Testis (tissue), 2 donors: ENCODE data around the gene PF4V1.

Experiments
- POLR2A ChIP-seq: fragments of 450-650 bp; IDR thresholded peaks from one replicate; pipeline ENCODE4 v1.6.1; 2017; ENCODE audit warnings: antibody characterized with exemption, mild to moderate bottlenecking, moderate library complexity
- TF ChIP-seq, protein P1 (sequence below), 3 experiments: fragments of 450-650 bp in 2 of 3; fragments of 200-600 bp in 1 of 3; sonication (generic) in 1 of 3; IDR thresholded peaks; one replicate each; pipeline ENCODE4 v1.5.1; 2016 to 2019; ENCODE audit warnings: antibody characterized with exemption in 3 of 3, mild to moderate bottlenecking in 2 of 3, moderate library complexity in 1 of 3

DNA sequence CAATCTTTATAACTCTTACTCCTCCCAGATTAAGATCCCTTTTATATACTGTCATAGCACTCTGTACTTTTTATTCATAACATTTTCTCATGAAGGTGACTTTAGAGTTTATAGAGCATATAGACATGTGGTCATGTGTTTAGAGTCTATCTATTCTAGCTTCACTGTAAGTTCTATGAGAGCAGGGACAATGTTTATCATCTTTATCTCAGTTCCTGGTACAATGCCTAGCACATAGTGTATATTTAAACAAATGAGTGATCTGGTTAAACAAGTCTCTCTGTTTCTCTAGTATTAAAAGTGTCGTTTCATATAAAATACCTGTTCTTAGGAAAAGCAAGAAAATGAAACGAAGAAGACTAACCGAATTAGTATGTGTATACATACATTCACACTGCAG, 13.4 kb upstream of the PF4V1 start:
- no peak for TF ChIP-seq POLR2A
- TF ChIP-seq, protein P1, sequence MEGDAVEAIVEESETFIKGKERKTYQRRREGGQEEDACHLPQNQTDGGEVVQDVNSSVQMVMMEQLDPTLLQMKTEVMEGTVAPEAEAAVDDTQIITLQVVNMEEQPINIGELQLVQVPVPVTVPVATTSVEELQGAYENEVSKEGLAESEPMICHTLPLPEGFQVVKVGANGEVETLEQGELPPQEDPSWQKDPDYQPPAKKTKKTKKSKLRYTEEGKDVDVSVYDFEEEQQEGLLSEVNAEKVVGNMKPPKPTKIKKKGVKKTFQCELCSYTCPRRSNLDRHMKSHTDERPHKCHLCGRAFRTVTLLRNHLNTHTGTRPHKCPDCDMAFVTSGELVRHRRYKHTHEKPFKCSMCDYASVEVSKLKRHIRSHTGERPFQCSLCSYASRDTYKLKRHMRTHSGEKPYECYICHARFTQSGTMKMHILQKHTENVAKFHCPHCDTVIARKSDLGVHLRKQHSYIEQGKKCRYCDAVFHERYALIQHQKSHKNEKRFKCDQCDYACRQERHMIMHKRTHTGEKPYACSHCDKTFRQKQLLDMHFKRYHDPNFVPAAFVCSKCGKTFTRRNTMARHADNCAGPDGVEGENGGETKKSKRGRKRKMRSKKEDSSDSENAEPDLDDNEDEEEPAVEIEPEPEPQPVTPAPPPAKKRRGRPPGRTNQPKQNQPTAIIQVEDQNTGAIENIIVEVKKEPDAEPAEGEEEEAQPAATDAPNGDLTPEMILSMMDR (IDR thresholded peaks at IDR 0.05): no peak
